Daoy (cell line): ENCODE measurements around the gene TCERG1L. TPM values are rescaled to one million over a fixed set of nuclear protein-coding genes. Genes with fewer than 3 reads are reported as not detected.
"Not testable (repeated sequence)": the region's sequence is repeated elsewhere in the genome, so short reads cannot be mapped to it uniquely, and the experiment has no call there.

Source experiments
- DNase-seq: peaks from one replicate; pipeline ENCODE4 v3.0.0-alpha.2; 2015; ENCODE audit warnings: low read depth
- total RNA-seq: library from RNA; depleted of rRNA; stranded (reverse); fragments of >200 nt; shearing (Covaris generic); gene quantifications from 2 replicates; pipeline ENCODE4 v1.2.3, GENCODE V29; 2014

TCERG1L gene
- total RNA-seq, 1 experiment from 2014 or later: not detected

DNA sequence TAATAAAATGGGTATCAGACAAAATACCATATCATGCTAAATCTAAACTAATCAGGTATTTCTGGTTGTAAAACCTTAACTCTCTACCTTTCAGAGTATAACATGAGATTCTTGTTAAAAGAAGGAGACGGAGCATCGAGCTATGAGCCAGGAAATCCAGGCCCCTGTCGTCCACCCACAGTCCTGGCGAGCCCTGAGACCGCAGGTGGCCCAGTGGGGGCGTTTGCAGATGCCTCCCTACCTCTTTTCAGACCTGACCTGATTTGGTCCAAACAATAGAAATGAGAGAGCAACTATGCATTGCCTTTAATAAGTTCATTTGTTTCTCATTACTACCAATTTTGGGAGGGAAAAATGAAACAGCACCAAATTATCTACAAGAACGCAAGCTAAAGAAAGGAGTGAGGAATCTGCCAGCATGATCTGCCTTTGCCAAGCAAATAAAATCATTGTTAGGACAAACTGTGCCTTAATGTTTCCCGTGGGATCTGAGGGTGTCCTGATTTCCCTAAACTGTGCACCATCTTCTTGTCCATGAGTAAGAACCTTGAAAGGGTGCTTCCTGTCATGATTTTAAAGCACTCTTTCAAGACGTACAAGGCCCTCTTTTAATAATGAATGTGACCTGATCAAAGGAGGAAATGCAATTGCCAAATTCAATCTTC, 166.7 kb downstream of the TCERG1L start:
- DNase-seq: no peak

GRCh38 chr10:131144196-131144595, 167.3 kb downstream of the TCERG1L start:
- DNase-seq: no peak

- DNase-seq: no peak
These were observed 167.9 kb downstream of the TCERG1L start for GRCh38 chr10:131143425-131144165.

DNA sequence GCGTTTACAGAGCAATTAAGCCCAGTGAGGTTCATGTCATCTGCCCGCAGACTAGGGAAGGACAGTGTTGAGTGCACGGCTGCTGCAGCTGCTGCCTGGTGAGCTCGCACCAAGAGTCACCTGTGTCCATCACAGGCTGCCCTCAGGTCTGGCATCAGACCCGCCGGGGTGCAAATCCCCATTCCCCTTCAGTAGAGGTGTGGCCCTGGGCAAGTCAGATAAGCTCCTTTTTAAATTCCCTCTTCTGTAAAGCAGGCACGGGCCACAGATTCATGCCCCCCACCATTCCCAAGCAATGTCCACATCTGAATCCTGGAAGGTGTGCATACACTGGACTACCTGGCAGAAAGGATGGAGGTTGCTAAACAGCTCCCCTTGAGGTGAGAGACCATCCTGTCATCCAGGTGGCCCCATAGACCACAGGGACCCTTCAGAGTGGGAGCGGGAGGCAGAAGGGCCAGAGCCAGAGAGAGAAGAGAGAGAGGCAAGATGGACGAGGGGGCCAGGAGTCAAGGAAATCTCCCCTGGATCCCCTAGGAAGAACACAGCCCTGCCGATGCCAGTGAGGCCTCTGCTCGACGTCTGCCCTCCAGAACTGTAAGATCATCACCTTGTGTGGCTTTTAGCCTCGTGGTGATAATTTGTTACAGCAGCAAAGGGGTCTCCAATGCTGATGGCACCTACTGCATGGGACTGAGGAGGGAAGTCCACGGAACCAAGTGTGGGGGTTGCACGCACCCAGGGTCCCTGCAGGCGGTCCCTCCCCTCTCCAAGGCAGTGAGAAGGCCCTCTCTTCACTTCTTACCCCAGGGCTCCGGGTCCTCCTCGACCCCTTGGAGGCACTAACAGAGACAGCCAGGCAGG, 168.8 kb downstream of the TCERG1L start:
- no peak for DNase-seq

DNA sequence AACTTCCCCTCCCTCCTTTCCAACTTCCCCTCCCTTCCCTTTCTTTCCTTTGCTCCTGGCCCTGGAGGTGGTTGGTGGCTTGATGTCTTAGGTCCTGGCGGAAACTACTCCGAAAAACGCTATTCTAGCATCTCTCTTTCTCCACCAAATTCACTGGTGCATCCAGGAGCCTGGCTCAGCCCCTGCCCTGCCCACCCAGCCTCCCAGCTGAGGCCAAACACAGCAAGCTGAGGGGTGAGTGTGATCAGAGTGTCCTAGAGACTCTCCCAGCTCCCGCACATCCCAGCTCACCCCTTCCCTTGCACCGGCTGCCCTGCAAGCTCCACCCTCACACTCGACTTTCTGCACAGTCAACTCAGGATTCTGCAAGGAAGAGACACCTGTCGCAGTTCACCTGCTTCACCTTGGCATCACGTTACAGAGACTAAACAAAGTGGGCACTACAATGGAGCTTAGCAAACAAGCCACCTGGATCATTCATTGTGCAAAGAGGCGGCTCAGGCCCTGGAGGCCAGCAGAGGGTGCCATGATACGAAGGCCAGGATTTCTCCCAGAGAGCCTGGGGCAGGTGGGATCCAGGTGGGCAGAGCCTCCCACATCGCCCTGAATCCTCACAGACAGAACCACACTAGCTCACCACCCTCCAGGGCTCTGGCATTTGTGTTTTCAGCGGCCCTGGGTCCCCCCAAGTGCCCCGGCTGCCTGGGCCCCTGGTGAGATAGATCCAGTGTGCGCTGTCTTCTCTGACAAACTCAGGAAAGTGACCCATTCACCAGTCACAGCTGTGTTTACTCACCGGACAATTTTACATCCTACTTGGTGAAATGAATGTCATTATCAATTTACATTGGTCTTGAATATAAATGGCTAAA, 169.6 kb downstream of the TCERG1L start:
- DNase-seq: no peak

DNA sequence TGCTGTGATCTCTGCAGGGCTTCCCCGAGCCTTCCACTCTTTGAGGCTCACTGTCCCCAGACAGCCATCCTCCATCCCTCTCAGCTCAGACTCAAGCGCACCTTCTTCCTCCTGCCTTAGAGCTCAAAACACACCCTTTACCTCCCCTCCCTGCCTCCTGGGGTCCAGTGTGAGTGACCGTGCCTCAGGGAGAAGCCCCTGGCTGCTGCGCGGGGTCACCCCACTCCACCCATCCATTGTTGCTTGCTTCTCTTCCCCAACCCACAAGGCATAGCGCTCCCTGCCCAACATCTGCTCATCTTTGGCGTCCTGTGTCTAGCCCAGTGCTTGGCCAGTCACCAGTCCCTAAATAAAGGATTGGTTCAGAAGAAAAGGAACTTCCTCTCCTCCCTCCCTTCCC, 170.3 kb downstream of the TCERG1L start:
- DNase-seq: no peak

GRCh38 chr10:131140606-131141005, 170.9 kb downstream of the TCERG1L start:
- no peak for DNase-seq

DNA sequence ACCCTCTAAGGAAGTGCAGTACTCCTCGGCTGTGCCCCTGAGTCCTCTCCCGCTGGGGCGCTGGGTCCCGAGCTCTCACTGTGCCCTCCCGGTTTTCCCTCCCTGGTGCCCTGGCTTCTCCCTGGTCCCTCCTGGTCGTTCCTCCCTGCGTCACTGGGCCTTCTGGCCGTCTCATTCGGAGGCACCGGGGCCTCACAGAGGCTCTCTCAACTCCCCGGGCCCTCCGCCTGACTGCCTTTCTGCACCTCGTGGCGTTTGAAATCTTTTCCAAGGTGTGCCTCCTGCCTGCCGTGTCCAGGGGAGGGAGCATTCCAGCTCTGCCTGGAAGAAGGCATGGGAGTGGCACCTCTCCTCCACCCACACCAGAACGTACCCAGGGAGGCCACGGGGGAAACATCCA, 174.3 kb downstream of the TCERG1L start:
- no peak for DNase-seq

DNA sequence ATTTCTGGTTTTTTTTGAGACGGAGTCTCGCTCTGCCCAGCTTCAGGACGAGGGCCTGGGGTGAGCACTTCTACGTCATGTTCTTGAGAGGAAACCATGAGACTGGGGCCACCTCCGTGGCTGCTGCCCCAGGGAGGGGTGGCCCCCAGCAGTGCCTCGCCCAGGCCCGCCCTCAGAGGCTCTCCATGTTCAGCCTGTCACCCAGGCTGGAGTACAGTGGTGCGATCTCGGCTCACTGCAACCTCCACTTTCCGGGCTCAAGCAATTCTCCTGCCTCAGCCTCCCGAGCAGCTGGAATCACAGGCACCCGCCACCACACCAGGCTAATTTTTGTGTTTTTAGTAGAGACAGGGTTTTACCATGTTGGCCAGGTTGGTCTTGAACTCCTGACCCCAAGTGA, 175.2 kb downstream of the TCERG1L start:
- not testable (repeated sequence) for DNase-seq

DNA sequence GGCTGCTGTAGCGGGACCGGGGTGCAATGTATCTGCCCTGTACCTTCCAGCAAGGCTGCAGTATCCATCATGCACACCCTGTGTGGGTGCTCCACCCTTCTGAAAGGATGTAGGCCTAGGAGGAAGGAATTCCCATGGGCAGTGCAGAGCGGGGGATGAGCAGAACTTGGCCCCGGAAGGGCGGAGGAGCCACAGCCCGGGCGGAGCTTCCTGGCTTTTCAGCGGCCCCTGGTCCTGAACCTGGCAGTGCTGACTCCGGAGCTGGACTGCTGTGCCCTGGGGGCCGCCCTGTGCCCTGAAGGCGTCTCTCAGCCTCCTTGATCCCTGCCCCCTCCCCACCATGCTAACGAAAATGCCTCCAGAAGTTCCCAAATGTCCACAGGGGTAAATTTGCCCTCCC, 175.8 kb downstream of the TCERG1L start:
- DNase-seq: no peak

DNA sequence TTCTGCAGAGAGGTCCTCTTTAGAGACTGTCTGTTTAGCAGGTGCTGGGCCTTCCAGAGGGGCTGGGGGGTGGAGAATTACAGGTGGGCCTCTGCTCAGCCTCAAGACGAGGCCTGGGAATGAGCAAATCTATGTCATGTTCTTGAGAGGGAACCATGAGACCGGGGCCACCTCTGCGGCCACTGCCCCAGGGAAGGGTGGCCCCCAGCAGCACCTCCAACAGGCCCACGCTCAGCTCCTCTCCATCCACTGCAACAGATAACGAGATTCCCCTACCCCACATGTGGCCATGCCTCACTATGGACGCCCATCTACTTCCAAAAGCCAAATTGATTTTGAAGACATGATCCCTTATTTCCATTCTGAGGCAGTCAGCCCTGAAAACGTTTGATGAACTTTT, 176.9 kb downstream of the TCERG1L start:
- no peak for DNase-seq

DNA sequence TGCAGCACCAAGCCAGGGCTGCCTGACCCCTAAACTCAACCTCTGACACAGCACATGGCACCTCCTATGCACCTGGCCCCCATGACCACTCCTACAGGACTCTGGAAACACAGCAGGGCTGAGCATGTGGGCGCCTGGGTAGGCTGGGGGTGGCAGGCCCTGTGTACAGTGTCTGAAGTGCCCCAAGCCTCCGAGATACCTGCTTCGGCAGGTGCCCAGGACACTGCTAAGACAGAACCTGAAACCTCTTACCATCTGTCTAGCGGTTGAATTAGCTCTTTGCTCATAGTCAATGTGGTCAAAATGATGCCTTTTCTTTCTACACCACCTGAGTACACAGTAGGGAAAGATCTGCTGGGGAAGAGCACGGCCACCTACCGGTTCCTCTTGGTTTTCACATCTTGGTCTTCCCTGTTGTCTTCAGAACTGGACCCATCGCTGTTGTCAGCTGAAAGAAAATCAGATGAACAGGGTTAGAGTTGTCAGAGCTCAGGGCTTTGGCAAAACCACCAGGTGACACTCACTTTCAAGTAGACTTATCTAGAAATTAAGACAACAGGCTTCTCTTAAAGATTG, 177.4 kb downstream of the TCERG1L start:
- no peak for DNase-seq

DNA sequence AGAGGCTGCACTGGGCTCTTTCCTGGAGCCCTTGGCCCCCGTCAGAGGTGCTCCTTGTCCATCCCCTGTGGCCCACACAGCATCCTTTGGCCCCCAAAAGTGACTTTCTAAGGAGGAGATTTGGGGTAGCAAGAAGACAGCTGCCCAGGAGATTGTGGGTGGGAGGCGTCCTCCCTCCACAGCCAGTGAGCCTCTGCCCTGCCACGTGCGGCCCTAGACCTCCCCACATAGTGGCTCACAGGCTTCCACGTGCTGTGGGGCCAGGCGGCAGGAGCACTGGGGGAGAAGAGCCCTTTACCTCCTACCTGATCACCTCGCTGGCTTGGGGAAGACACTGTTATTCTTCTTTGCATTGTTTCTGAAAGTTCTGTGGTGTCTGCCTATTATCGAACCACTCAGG, 178.8 kb downstream of the TCERG1L start:
- no peak for DNase-seq

GRCh38 chr10:131131726-131132591, 179.6 kb downstream of the TCERG1L start:
- DNase-seq: no peak

DNA sequence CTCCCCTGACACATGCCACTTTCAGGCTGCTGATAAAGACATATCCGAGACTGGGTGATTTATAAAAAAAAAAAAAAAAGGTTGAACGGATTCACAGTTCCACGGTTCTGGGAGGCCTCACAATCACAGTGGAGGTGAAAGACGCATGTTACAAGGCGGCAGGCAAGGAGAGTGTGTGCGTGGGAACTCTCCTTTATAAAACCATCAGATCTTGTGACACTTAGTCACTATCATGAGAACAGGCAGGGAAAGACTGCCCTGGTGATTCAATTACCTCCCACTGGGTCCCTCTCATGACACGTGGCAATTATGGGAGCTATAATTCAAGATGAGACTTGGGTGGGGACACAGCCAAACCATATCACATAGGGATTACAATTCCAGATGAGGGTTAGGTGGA, 181.5 kb downstream of the TCERG1L start:
- DNase-seq: no peak

GRCh38 chr10:131129544-131129943, 182.0 kb downstream of the TCERG1L start:
- no peak for DNase-seq

- DNase-seq: no peak
These were observed 182.8 kb downstream of the TCERG1L start for GRCh38 chr10:131128731-131129130.

- DNase-seq: no peak
These were observed 183.9 kb downstream of the TCERG1L start for GRCh38 chr10:131127610-131128009.

- no peak for DNase-seq
These were observed 184.4 kb downstream of the TCERG1L start for GRCh38 chr10:131127138-131127589.
